GM19193 (cell line): ENCODE results near the gene MTHFS.

ENCODE experiments used
- POLR2A ChIP-seq: IDR thresholded peaks from 4 replicates; pipeline ENCODE4 v1.6.1; 2011; ENCODE audit not compliant: insufficient read depth, insufficient read length; ENCODE audit errors: extremely low read depth

The MTHFS gene

DNA sequence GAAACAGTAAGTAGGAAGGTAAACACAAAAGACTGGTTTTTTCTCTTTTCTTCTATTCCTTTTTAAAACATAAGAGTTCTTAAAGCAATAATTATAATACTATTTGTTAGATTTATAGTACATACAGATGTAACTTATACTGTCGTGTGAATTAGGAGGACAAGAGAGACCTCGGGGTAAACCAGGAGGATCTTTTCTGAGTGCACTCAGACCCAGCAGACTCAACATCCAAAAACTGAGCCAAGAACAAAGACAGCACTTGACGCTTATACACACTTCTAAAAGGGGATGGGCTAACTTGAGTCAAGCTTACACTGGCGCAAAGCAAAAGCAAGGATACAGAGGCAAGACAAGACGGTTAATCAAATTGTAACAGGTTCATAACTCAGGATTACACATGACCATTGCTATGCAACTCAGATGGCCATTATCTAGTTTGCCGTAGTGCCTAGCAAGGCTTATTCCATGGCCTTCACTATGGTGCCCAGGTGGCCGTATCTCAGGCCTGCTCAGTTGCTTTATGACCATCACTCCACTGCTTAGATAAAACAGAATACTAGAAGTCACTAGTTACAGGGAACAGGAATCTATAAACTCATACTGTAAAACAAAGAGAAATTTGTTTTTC is 18.6 kb downstream of the MTHFS start:
- no peak for TF ChIP-seq POLR2A

DNA sequence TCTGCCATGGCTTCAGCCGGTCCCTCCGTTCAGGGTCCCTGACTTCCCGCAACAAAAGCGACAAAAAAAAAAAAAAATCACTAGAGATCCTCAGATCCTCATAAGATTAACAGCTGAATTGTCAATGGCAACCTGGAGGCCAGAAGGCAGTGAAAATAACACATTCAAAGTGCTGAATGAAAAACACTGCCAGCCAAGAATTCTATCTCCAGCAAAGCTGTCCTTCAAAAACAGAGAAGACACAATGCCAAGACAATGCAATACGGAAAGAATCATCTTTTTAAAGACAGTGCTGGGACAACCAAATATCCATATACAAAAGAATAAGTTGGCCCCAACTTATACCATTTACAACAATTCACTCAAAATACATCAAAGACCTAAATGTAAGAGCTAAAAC is 21.6 kb downstream of the MTHFS start:
- no peak for TF ChIP-seq POLR2A

DNA sequence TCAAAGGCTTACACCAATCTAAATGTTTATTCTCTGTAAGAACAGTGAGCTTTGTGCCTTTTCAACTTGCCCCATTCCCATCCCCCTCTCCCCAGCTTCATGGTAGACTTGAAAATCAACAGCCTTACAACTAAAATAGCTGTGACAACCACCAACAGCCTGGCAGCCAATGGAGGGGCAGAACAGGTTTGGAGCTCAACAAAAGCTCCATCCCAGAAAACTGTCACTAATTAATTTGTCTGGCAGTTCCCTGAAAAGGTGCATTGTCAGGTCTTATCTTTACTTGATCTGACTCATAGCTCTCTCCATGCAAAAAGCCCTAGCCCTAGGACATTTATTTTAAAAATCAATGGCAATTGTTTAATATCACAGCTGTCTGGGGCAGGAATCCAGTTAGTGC is 22.6 kb downstream of the MTHFS start:
- no peak for TF ChIP-seq POLR2A

DNA sequence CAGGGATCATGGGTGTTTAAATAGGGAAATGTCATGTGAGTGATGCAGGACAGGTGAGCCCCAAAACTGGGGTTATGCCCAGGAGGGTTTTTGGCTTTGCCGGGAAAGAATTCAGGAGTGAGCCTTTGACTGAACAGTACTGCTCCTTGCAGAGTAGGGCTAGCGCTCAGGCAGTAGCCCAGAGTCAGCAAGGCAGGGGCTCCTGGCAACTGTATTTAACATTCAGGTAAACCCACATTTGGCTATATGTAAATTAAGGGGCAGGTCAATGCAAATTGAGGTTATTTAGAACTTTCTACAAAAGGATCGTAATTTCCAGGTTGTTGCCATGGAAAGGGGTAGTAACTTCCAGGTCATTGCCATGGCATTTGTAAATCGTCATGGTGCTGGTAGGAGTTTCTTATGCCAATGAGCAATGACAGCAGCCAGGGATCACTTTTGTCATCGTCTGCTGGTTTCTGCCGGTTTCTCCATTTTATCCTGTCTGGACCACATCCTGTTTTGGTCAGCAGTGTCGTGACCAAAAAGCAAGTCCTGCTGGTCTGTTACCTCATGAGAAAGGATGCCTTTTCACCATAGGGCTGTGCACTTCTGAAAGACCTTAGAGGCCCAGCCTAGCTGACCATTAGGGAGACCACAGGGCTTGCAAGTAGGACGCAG is 24.3 kb downstream of the MTHFS start:
- TF ChIP-seq POLR2A = no peak

GRCh38 chr15:79868554-79868953 is 28.3 kb downstream of the MTHFS start:
- TF ChIP-seq POLR2A = no peak

- no peak for TF ChIP-seq POLR2A
These were observed 32.9 kb downstream of the MTHFS start for GRCh38 chr15:79863886-79864285.

DNA sequence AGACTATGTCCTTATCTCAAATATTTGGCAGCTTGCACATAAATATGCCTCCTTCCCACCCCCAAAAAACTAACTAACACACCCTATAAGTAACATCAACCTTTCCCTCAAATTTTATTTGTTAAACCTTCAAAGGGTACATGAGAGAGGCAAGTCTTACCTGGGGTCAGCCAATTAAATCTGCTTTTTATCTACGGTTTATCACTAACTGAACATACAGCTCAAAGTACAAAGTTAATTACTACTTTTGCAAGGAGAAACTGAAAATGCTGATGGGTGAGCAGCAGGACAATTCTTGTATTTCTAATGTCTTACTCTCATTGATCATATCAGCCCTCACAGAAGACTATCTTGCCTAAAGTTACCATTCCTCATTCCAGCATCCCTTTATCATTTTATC is 34.6 kb downstream of the MTHFS start:
- no peak for TF ChIP-seq POLR2A

GRCh38 chr15:79860661-79861060 is 36.2 kb downstream of the MTHFS start:
- TF ChIP-seq POLR2A = no peak

DNA sequence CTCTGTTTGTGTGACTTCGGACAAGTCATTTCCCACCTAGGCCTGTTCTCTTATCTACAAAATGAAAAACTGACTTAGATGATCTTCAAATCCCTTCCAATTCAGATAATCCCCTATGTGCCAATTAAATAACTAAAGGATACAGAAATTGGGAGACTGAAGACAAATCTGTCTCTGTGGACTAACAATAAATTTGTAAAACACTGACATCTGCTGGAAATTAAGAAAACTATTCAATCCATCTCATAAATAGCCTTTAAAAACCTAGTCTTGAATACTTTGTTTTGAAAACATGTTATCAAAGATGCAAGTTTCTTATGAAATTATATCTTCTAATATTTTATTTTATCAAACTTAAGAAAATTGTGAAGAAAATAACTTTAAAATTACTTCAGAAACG is 38.3 kb downstream of the MTHFS start:
- TF ChIP-seq POLR2A = no peak

DNA sequence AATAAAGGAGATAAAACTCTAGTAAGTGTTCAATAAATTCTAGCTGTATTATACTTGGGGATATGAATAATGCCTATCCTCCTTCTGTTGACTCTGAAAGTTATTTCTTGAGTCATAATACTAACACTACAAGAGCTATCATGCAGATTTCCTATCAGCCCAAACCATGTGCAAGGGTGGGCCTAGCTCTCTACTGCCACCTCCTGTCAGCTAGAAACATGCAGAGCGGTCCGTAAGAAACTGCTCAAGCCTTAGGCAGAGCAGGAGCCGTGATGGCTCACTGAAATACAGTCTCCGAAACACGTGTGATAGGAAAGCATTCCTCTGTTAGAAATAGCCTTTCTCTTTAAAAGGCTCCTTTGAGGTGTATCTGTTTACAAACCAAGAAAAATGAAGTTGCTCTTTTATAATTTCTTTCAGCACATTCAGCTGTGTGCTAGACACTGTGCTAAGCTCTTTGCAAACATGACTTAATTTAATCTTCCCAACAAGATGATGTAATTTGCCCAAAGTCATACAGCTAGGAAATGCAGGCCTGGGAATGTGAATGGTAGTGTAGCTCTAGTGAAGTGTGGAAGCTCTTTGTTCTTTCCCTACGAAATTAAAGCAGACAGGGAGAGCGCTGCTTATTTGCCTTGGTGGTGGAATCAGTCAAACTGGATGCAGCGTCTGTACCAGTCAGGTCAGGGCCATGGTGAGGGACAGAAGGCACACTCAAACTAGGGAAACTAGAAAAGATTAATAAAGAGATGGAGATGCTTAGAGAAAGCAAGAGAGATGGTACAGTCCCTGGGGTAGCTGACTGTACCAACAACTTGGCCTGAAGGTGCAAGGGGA is 43.1 kb downstream of the MTHFS start:
- no peak for TF ChIP-seq POLR2A

DNA sequence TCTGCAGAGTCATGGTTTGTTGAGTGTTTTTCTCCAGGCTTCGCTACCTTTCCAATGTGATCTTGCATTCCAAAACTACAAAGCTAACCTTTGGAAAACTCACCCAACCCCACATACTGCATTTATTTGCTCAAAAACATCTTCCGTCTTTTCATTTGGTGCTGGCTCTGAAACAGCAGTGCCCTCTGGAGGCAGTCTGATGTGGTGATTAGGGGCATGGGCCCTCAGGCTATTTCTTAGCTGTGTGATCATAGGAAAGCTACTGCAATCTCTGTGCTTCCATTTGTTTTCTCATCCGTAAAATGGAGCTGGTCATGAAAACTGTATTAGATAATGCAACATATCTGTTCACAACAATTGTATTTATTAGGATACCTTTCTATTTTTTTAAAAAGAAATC is 47.0 kb downstream of the MTHFS start:
- TF ChIP-seq POLR2A = no peak

DNA sequence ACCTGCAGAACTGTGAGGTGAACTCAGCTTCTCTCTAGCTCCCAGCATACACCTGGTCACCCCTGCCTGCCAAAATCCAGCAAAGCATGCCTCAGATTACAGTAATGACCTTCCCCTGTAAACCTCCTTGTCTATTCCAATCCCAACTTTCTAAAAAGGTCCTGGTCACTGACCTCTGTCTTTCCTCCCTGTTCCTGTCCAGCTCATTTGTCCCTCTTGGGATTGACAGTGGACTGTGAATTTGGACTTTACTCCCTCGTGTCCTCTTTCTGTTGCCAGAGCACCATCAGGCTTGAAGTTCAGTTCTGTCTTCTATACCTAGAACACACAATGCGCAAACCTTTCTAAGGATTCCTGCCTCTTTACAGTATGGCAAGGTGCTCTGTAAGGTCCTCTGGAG is 50.3 kb downstream of the MTHFS start:
- TF ChIP-seq POLR2A = no peak

DNA sequence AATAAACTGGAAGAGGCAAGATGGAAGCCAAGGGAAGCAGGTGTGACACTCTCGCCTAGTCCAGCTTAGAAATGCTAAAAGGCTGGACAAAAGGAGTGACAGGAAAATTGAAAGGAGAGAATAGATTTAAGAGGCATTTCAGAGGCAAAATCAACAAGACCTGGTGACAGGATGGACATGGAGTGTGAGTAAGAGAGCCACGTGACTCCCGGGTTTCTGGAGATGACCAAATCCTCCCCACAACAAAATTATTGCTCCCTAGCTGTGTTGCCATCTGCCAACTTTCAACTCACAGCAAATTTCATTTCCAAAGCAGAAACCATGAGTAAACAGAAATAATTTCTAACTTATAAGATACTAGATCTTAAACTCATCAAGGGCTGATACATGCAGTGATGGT is 52.6 kb downstream of the MTHFS start:
- no peak for TF ChIP-seq POLR2A

- TF ChIP-seq POLR2A = no peak
These were observed 59.0 kb downstream of the MTHFS start for GRCh38 chr15:79837846-79838245.

DNA sequence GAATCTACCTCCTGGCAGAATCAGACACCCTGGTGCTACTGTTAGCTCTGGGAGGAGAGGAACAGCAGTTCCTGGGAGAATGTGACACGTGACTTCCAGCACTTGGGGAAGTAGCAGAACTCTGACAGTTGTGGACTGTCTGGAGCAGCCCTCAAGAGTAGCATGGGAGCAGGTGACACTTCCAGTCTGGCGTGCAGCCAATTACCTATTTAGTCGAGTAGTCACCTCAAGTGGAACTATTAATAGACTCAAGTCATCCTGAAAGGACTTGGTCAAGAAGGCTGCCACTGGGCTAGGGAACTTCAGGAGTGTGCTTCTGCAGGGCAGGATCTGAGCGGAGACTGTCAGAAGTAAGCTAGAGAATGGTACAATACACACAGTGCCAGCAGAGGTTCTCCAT is 62.3 kb downstream of the MTHFS start:
- TF ChIP-seq POLR2A = no peak
